A549 treated with AZD9567 at 1 μM for 4 hours (cell line): ENCODE measurements around the gene MTRF1L. TPM values are rescaled to one million over a fixed set of nuclear protein-coding genes. Genes with fewer than 3 reads are reported as not detected.

Experiments
- total RNA-seq: library from RNA; stranded (reverse); fragments of 200-300 nt; extraction: Qiagen RNA extraction; gene quantifications from 5 replicates; pipeline ENCODE4 v1.2.3, GENCODE V29; 2022; ENCODE audit not compliant: insufficient read depth

The MTRF1L gene
- 14.9 to 20.5 TPM (median 16.3 TPM) in 5 replicates for total RNA-seq

GRCh38 chr6:153002613-153003365 is at the start of gene MTRF1L:
TSS of gene MTRF1L (minus strand) at chr6:153002709. CDS start at chr6:153002685, 24 bp downstream.

GRCh38 chr6:152982904-152983636 is 19.4 kb downstream of the MTRF1L start, which contains the start of gene FBXO5:
TSS of gene FBXO5 (minus strand) at chr6:152983041. CDS start at chr6:152982959, 82 bp downstream.

Other genes with a start within 250 kb of the MTRF1L start
- 19.6 to 29.2 TPM (median 21.8 TPM) in 5 replicates for gene FBXO5, start 19.7 kb downstream of the MTRF1L start, total RNA-seq
- 4.3 to 7.2 TPM (median 6.1 TPM) in 5 replicates for gene RGS17, start 128.6 kb upstream of the MTRF1L start, total RNA-seq